GM23338 (cell line): ENCODE results near the gene CHN2. TPM values are rescaled to one million over a fixed set of nuclear protein-coding genes. Genes with fewer than 3 reads are reported as not detected.

Experiments
- ATAC-seq: fragments of 200-7000 bp; cut with Tn5 transposase; 3 replicates; pipeline ENCODE4 v1.9.1; 2020
- DNase-seq: peaks from one replicate; pipeline ENCODE4 v3.0.0-alpha.2; 2015; ENCODE audit warnings: low spot score
- H2AFZ ChIP-seq: fragments of 200-600 bp; sonication (generic); 2 replicates; pipeline ENCODE4 v1.8.0; 2016; ENCODE audit warnings: antibody characterized with exemption, mild to moderate bottlenecking, moderate library complexity
- H3F3A ChIP-seq: fragments of 200-600 bp; sonication (generic); replicated peaks from 2 replicates; pipeline ENCODE4 v1.8.0; 2017; ENCODE audit warnings: antibody characterized with exemption, mixed run types, low read depth
- H3K27ac ChIP-seq: fragments of 200-600 bp; sonication (generic); 2 replicates; pipeline ENCODE4 v1.6.1; 2016; ENCODE audit warnings: low read depth
- H3K27me3 ChIP-seq: fragments of 200-600 bp; sonication (generic); 2 replicates; pipeline ENCODE4 v1.8.0; 2016; ENCODE audit warnings: mild to moderate bottlenecking, mixed run types, moderate library complexity; ENCODE audit not compliant: insufficient read depth
- H3K36me3 ChIP-seq: fragments of 200-600 bp; sonication (generic); 2 replicates; pipeline ENCODE4 v1.8.0; 2016; ENCODE audit warnings: mild to moderate bottlenecking; ENCODE audit not compliant: insufficient read depth
- H3K4me1 ChIP-seq: fragments of 200-600 bp; sonication (generic); 2 replicates; pipeline ENCODE4 v1.8.0; 2016; ENCODE audit warnings: mild to moderate bottlenecking, moderate library complexity; ENCODE audit not compliant: insufficient read depth
- H3K4me2 ChIP-seq: fragments of 200-600 bp; sonication (generic); 2 replicates; pipeline ENCODE4 v1.7.1; 2017; ENCODE audit warnings: mixed run types
- H3K4me3 ChIP-seq: fragments of 200-600 bp; sonication (generic); 2 replicates; pipeline ENCODE4 v1.6.1; 2016; ENCODE audit warnings: mixed run types
- H3K79me2 ChIP-seq: fragments of 200-600 bp; sonication (generic); replicated peaks from 2 replicates; pipeline ENCODE4 v1.8.0; 2017; ENCODE audit warnings: mild to moderate bottlenecking; ENCODE audit not compliant: insufficient read depth
- H3K9me2 ChIP-seq: fragments of 200-600 bp; sonication (generic); 2 replicates; pipeline ENCODE4 v1.8.0; 2017; ENCODE audit not compliant: insufficient read depth
- H4K20me1 ChIP-seq: fragments of 200-600 bp; sonication (generic); replicated peaks from 2 replicates; pipeline ENCODE4 v1.8.0; 2017; ENCODE audit warnings: mild to moderate bottlenecking; ENCODE audit not compliant: insufficient read depth
- H3K27ac Mint-ChIP-seq: 2 replicates; pipeline ENCODE4 v1.8.0; 2020; ENCODE audit warnings: inconsistent platforms, mild to moderate bottlenecking, moderate library complexity, mixed read lengths
- H3K27me3 Mint-ChIP-seq: 3 replicates; pipeline ENCODE4 v1.8.0; 2022; ENCODE audit warnings: low read depth, mild to moderate bottlenecking, moderate library complexity, mixed read lengths, inconsistent platforms; ENCODE audit not compliant: insufficient read depth, poor library complexity
- H3K36me3 Mint-ChIP-seq: 3 replicates; pipeline ENCODE4 v1.8.0; 2021; ENCODE audit warnings: low read depth, mild to moderate bottlenecking, inconsistent platforms, moderate library complexity, mixed read lengths
- H3K4me1 Mint-ChIP-seq: 3 replicates; pipeline ENCODE4 v1.8.0; 2020; ENCODE audit warnings: mild to moderate bottlenecking, inconsistent platforms, mixed read lengths
- H3K4me3 Mint-ChIP-seq: 3 replicates; pipeline ENCODE4 v1.8.0; 2021; ENCODE audit warnings: moderate library complexity, mild to moderate bottlenecking, inconsistent platforms, mixed read lengths
- H3K9me3 Mint-ChIP-seq: 3 replicates; pipeline ENCODE4 v1.8.0; 2020; ENCODE audit warnings: moderate library complexity, mild to moderate bottlenecking, inconsistent platforms, mixed read lengths
- CTCF ChIP-seq, 2 experiments: fragments of 200-600 bp in 1 of 2; sonication (generic) in 1 of 2; conservative IDR thresholded peaks; 2 replicates each; pipeline versions ENCODE4 v1.5.1 to v1.6.1; 2016 to 2017; ENCODE audit warnings: antibody characterized with exemption in 2 of 2, low read depth in 2 of 2, mild to moderate bottlenecking in 2 of 2, moderate library complexity in 1 of 2
- ETS1 ChIP-seq: IDR thresholded peaks from 2 replicates; pipeline ENCODE4 v1.6.1; 2016; ENCODE audit warnings: antibody characterized with exemption
- EZH2 ChIP-seq: fragments of 200-600 bp; sonication (generic); IDR thresholded peaks from one replicate; pipeline ENCODE4 v1.8.0; 2017; ENCODE audit warnings: antibody characterized with exemption, mild to moderate bottlenecking, low read depth; ENCODE audit not compliant: unreplicated experiment
- JUNB ChIP-seq: IDR thresholded peaks from one replicate; pipeline ENCODE4 v1.6.1; 2016; ENCODE audit warnings: antibody characterized with exemption; ENCODE audit not compliant: unreplicated experiment
- NANOG ChIP-seq: IDR thresholded peaks from 2 replicates; pipeline ENCODE4 v1.6.1; 2016; ENCODE audit warnings: antibody characterized with exemption, borderline replicate concordance
- REST ChIP-seq: IDR thresholded peaks from one replicate; pipeline ENCODE4 v1.6.1; 2018; ENCODE audit warnings: antibody characterized with exemption; ENCODE audit not compliant: unreplicated experiment
- STAT1 ChIP-seq: IDR thresholded peaks from one replicate; pipeline ENCODE4 v1.6.1; 2016; ENCODE audit warnings: antibody characterized with exemption; ENCODE audit not compliant: unreplicated experiment
- ZNF331 ChIP-seq: fragments of 250-450 bp; sonication (Bioruptor Pico); IDR thresholded peaks from 2 replicates; pipeline ENCODE4 v1.5.0; 2020; ENCODE audit warnings: low read depth, mild to moderate bottlenecking, moderate library complexity
- ZNF462 ChIP-seq: fragments of 250-450 bp; sonication (Bioruptor Pico); IDR thresholded peaks from 2 replicates; pipeline ENCODE4 v1.5.0; 2020; ENCODE audit warnings: mild to moderate bottlenecking, moderate library complexity
- polyA plus RNA-seq: library from polyadenylated mRNA; unstranded; fragments of >200 nt; fragmentation: Nextera tagmentation; extraction: Ambion mirVana; gene quantifications from 2 replicates; pipeline ENCODE4 v1.2.1, GENCODE V29; 2016
- total RNA-seq: library from RNA; depleted of rRNA; stranded (reverse); fragments of >200 nt; shearing (Covaris generic); gene quantifications from 2 replicates; pipeline ENCODE4 v1.2.3, GENCODE V29; 2014

The CHN2 gene
- total and polyA plus RNA-seq, 2 experiments from 2014 or later, result 6.1 to 7.5 TPM

- no peak for TF ChIP-seq JUNB
These were observed 132.3 kb downstream of the CHN2 start (continued) for GRCh38 chr7:29326864-29327263.

GRCh38 chr7:29327455-29327854, 132.9 kb downstream of the CHN2 start:
- peaks cover 6% of the 10 kb centered on the region; the same call in 1 of the 2 replicates for H3K9me2 ChIP-seq
- Mint-ChIP-seq H3K4me3 (no peak overlapping the region), H3K4me1 (peaks cover 8% of the 10 kb centered on the region), H3K27ac (0 out of 2 replicates have a peak overlapping the region, but pooled peaks have one; percentile 28), H3K27me3 (peaks cover 5% of the 10 kb centered on the region), H3K9me3 (no peaks in the 10 kb centered on the region), H3K36me3 (no peaks in the 10 kb centered on the region; the same call in 2 of the 3 replicates)
- H3K79me2 ChIP-seq, result no peaks in the 10 kb centered on the region
- peaks cover 9% of the 10 kb centered on the region; the same call in 1 of the 2 replicates for H3K4me1 ChIP-seq
- H3K27ac ChIP-seq, result no peak overlapping the region
- DNase-seq, result no peak
- H3K4me3 ChIP-seq, result no peak overlapping the region
- no peaks in the 10 kb centered on the region for H4K20me1 ChIP-seq
- H3K36me3 ChIP-seq, result no peaks in the 10 kb centered on the region
- no peak for ATAC-seq
- no peaks in the 10 kb centered on the region for H3F3A ChIP-seq
- H3K27me3 ChIP-seq, result no peaks in the 10 kb centered on the region
- no peak overlapping the region for H2AFZ ChIP-seq
- no peak overlapping the region for H3K4me2 ChIP-seq
- TF ChIP-seq EZH2, result no peak
- no peak for TF ChIP-seq JUNB
- no peak for TF ChIP-seq ZNF331 (CRISPR knock-in tag)
- no peak for TF ChIP-seq NANOG
- TF ChIP-seq ZNF462, result no peak
- TF ChIP-seq CTCF (conservative IDR thresholded peaks at IDR 0.05; ENCODE audit: low read depth in 2 of 2), result no peak
- no peak for TF ChIP-seq STAT1
- TF ChIP-seq REST, result no peak
- no peak for TF ChIP-seq ETS1
